PC-3 (cell line): ENCODE results near the gene RBM47. TPM values are rescaled to one million over a fixed set of nuclear protein-coding genes. Genes with fewer than 3 reads are reported as not detected.

Source experiments
- ATAC-seq: fragments of 200-7000 bp; cut with Tn5 transposase; 2 replicates; pipeline ENCODE4 v1.9.1; 2020; ENCODE audit warnings: mild to moderate bottlenecking, moderate library complexity
- BruUV-seq: library from RNA; stranded (reverse); fragments of 400-500 nt; replicated peaks from 2 replicates; lab custom pipeline; 2021; lab: Mats Ljungman, UMichigan
- CTCF ChIA-PET: fragments of 300-600 bp; sonication (Branson Sonifier 250); formaldehyde crosslinking; loops from one replicate; lab custom pipeline; 2022; ENCODE audit warnings: antibody characterized with exemption; lab: Charles Lee
- POLR2A ChIA-PET: fragments of 300-600 bp; sonication (Branson Sonifier 250); formaldehyde crosslinking; loops from one replicate; lab custom pipeline; 2022; ENCODE audit warnings: antibody characterized with exemption; ENCODE audit not compliant: unreplicated experiment; lab: Charles Lee
- DNase-seq: peaks from one replicate; pipeline ENCODE4 v3.0.0-alpha.2; 2015
- H2AFZ ChIP-seq: fragments of 300-600 bp; sonication (generic); 2 replicates; pipeline ENCODE4 v1.6.0; 2016; ENCODE audit warnings: antibody characterized with exemption, low read length
- H3F3A ChIP-seq: fragments of 300-600 bp; sonication (generic); one replicate; pipeline ENCODE4 v1.6.0; 2017; ENCODE audit warnings: antibody characterized with exemption, low read length, control low read depth, mild to moderate bottlenecking; ENCODE audit not compliant: unreplicated experiment
- H3K27ac ChIP-seq: fragments of 300-600 bp; sonication (generic); 2 replicates; pipeline ENCODE4 v1.5.1; 2016; ENCODE audit warnings: mild to moderate bottlenecking, low read length
- H3K27me3 ChIP-seq: fragments of 300-600 bp; sonication (generic); 2 replicates; pipeline ENCODE4 v1.6.1; 2016; ENCODE audit warnings: low read length, mixed read lengths
- H3K36me3 ChIP-seq: fragments of 300-600 bp; sonication (generic); 2 replicates; pipeline ENCODE4 v1.6.1; 2016; ENCODE audit warnings: low read depth, mixed run types, low read length, mixed read lengths
- H3K4me1 ChIP-seq: fragments of 300-600 bp; sonication (generic); 2 replicates; pipeline ENCODE4 v1.5.1; 2016; ENCODE audit warnings: low read length; ENCODE audit not compliant: insufficient read depth
- H3K4me2 ChIP-seq: fragments of 300-600 bp; sonication (generic); 2 replicates; pipeline ENCODE4 v1.6.0; 2016; ENCODE audit warnings: low read length
- H3K4me3 ChIP-seq: fragments of 300-600 bp; sonication (generic); 2 replicates; pipeline ENCODE4 v1.5.1; 2016; ENCODE audit warnings: mild to moderate bottlenecking, low read length, mixed read lengths
- H3K79me2 ChIP-seq: fragments of 300-600 bp; sonication (generic); 2 replicates; pipeline ENCODE4 v1.6.1; 2017; ENCODE audit warnings: low read length, mixed read lengths
- H3K9ac ChIP-seq: fragments of 300-600 bp; sonication (generic); 2 replicates; pipeline ENCODE4 v1.6.0; 2016; ENCODE audit warnings: mild to moderate bottlenecking, low read length
- H3K9me2 ChIP-seq: fragments of 300-600 bp; sonication (generic); replicated peaks from 2 replicates; pipeline ENCODE4 v1.6.1; 2016; ENCODE audit warnings: mixed run types, low read length, mixed read lengths
- H3K9me3 ChIP-seq: fragments of 300-600 bp; sonication (generic); 2 replicates; pipeline ENCODE4 v1.6.1; 2016; ENCODE audit warnings: low read length, mixed read lengths
- H4K20me1 ChIP-seq: fragments of 300-600 bp; sonication (generic); 2 replicates; pipeline ENCODE4 v1.6.1; 2016; ENCODE audit warnings: low read length, mixed read lengths
- EZH2 ChIP-seq: fragments of 300-600 bp; sonication (generic); IDR thresholded peaks from one replicate; pipeline ENCODE4 v1.6.1; 2017; ENCODE audit warnings: antibody characterized with exemption, mild to moderate bottlenecking, low read length; ENCODE audit not compliant: unreplicated experiment
- EZH2phosphoT487 ChIP-seq: fragments of 300-600 bp; sonication (generic); IDR thresholded peaks from 2 replicates; pipeline ENCODE4 v1.6.1; 2018; ENCODE audit warnings: mild to moderate bottlenecking, antibody characterized with exemption, low read length, borderline replicate concordance
- intact Hi-C: fragments of 100-400 bp; cut with micrococcal nuclease; formaldehyde crosslinking; loops from 2 replicates; pipeline ENCODE4 v1.9.0; 2023
- total RNA-seq: library from RNA; depleted of rRNA; stranded (reverse); fragments of >200 nt; gene quantifications from 2 replicates; pipeline ENCODE4 v1.2.3, GENCODE V29; 2014
- TF ChIP-seq, protein P1 (sequence below): fragments of 300-600 bp; sonication (generic); conservative IDR thresholded peaks from 2 replicates; pipeline ENCODE4 v1.5.1; 2017; ENCODE audit warnings: antibody characterized with exemption, low read depth, mild to moderate bottlenecking, low read length

RBM47 gene
- total RNA-seq, 1 experiment from 2014 or later: 34.7 TPM

DNA sequence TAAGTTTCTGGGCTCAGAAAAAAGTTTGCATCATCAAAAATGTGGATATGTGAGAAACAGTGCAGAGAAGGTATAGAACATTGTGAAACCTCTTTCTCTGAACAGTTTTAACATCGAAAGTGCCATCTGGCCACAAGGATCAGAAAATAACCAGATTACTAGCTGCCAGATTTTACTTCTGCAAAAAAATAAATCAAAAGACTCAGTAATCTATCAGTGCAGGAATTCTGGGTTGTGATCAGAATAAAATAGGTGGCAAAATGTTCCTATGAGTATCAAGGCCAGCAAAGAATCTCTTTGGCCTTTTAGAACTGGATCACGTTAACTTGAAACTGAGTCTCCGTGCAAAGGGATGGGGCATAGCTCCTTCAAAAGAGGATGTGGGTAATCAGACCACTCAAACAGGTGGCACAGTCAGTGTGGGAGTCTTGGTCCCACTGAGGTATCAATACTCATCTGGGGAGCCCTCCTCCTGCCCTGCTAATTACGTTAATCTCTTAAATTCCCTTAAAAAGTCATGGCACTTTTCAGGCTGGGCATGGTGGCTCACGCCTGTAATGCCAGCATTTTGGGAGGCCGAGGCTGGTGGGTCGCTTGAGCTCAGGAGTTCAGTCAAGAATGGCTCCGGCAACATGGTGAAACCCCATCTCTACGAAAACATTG lies 26.7 kb upstream of the RBM47 start:
- H3K9ac ChIP-seq: no peak overlapping the region
- DNase-seq (no peak), ATAC-seq (no peak)
- H3K27me3 ChIP-seq: no peaks in the 10 kb centered on the region
- no peak overlapping the region for H3K4me3 ChIP-seq
- no peaks in the 10 kb centered on the region for H3F3A ChIP-seq
- no TSS peak for BruUV-seq
- H3K9me2 ChIP-seq: no peaks in the 10 kb centered on the region
- ChIA-PET POLR2A (no interaction called here), CTCF (no interaction called here)
- no peak overlapping the region for H2AFZ ChIP-seq
- no peaks in the 10 kb centered on the region for H3K9me3 ChIP-seq
- no peaks in the 10 kb centered on the region for H3K36me3 ChIP-seq
- no peak overlapping the region for H3K27ac ChIP-seq
- intact Hi-C loops: no loop called here
- no peaks in the 10 kb centered on the region for H3K79me2 ChIP-seq
- no peaks in the 10 kb centered on the region for H4K20me1 ChIP-seq
- TF ChIP-seq EZH2phosphoT487 (no peak), EZH2 (no peak)
- TF ChIP-seq, protein P1, sequence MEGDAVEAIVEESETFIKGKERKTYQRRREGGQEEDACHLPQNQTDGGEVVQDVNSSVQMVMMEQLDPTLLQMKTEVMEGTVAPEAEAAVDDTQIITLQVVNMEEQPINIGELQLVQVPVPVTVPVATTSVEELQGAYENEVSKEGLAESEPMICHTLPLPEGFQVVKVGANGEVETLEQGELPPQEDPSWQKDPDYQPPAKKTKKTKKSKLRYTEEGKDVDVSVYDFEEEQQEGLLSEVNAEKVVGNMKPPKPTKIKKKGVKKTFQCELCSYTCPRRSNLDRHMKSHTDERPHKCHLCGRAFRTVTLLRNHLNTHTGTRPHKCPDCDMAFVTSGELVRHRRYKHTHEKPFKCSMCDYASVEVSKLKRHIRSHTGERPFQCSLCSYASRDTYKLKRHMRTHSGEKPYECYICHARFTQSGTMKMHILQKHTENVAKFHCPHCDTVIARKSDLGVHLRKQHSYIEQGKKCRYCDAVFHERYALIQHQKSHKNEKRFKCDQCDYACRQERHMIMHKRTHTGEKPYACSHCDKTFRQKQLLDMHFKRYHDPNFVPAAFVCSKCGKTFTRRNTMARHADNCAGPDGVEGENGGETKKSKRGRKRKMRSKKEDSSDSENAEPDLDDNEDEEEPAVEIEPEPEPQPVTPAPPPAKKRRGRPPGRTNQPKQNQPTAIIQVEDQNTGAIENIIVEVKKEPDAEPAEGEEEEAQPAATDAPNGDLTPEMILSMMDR: no peak
- H3K4me1 ChIP-seq: no peaks in the 10 kb centered on the region
- H3K4me2 ChIP-seq: no peak overlapping the region

DNA sequence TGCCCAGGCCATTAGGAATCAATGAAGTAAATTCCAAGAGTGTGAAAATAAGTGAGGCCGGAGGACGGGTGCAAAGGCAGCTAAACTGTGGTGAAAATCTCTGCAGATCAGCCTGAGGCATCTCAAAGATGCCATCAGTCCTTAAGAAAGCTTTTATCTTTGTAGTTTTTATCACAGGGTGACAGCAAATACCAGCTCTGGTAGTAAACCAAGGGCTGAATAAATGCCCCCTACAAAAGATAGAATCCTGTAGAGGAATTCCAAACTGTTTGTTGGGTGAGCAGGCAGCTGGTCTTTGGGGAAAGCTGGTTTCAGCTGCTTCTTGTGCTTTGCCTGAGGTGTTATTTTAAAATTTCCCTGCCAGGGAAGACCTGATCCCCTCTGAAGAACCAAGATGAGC lies 21.6 kb upstream of the RBM47 start:
- Histone ChIP-seq H3K9ac (no peak overlapping the region), H3K4me1 (no peaks in the 10 kb centered on the region), H3K27ac (no peak overlapping the region), H3F3A (no peaks in the 10 kb centered on the region), H3K36me3 (no peaks in the 10 kb centered on the region), H4K20me1 (no peaks in the 10 kb centered on the region), H3K9me2 (no peaks in the 10 kb centered on the region), H3K27me3 (no peaks in the 10 kb centered on the region), H3K4me2 (no peak overlapping the region), H2AFZ (no peak overlapping the region), H3K79me2 (no peaks in the 10 kb centered on the region), H3K4me3 (no peak overlapping the region), H3K9me3 (no peaks in the 10 kb centered on the region)
- TF ChIP-seq EZH2 (no peak), EZH2phosphoT487 (no peak)
- TF ChIP-seq, protein P1: no peak
- ATAC-seq: no peak
- no TSS peak for BruUV-seq
- CTCF ChIA-PET: no interaction called here
- POLR2A ChIA-PET: no interaction called here
- intact Hi-C loops: no loop called here
- DNase-seq: no peak

DNA sequence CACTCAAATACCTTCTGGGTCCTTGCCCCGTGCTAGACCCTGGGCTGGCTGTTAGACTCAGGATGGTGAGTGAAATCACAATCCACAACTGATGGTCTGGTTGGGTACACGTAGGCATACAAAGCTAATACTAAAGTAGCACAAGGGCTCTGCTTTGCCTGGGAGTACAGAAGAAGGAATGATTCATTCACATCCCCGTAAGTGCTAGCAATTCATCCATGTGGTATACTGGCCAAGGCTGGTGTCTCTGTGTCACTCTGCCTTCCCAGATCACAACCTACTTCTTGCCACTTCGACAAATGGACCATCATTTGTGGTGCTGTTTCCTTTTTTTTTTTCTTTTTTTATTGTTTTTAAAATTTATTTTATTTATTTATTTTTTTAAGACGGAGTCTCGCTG lies 19.7 kb upstream of the RBM47 start:
- Histone ChIP-seq H4K20me1 (no peaks in the 10 kb centered on the region), H3K79me2 (no peaks in the 10 kb centered on the region), H3K27ac (no peak overlapping the region), H3F3A (no peaks in the 10 kb centered on the region), H3K4me2 (no peak overlapping the region), H3K9me3 (no peaks in the 10 kb centered on the region), H3K9me2 (no peaks in the 10 kb centered on the region), H3K27me3 (no peaks in the 10 kb centered on the region), H3K9ac (no peak overlapping the region), H3K36me3 (no peaks in the 10 kb centered on the region), H3K4me3 (no peak overlapping the region), H3K4me1 (no peaks in the 10 kb centered on the region), H2AFZ (no peak overlapping the region)
- no peak for TF ChIP-seq EZH2
- TF ChIP-seq, protein P1: no peak
- no peak for TF ChIP-seq EZH2phosphoT487
- POLR2A ChIA-PET: no interaction called here
- ATAC-seq (no peak), DNase-seq (no peak)
- CTCF ChIA-PET: no interaction called here
- no TSS peak for BruUV-seq
- intact Hi-C loops: no loop called here
